Measurements from ENCODE around the gene OR5C1.
"Not testable (repeated sequence)": the region's sequence is repeated elsewhere in the genome, so short reads cannot be mapped to it uniquely, and the experiment has no call there.

The OR5C1 gene

GRCh38 chr9:122788831-122789230 is at the start of gene OR5C1:
Gene OR5C1 (plus strand): TSS chr9:122788933. CDS start chr9:122788933, 0 bp downstream.
- no peak for DNase-seq

GRCh38 chr9:122742003-122742402 is 46.7 kb upstream of the OR5C1 start, which contains the start of gene OR1L6:
Gene OR1L6 (plus strand): TSS chr9:122742303. CDS start chr9:122749848, 7,545 bp downstream.
- no peak for DNase-seq

DNA sequence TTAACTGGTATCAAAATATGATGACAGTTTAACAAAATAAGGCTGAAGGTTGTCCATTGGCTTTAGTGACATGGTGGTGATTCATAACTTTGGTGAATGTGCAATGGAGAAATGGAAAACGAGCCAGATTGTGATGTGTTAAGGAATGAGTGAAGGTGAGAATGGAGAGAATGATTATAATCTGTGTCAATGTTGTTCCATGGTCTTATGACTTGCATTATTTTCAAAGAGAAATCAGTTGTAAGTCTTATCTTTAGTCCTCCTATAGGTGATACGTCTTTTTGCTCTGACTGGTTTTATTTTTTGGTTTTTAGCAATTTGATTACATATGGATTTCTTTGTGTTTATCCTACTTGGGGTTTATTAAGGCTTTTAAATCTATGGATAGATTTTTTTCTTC is 33.9 kb upstream of the OR5C1 start:
- no peak for DNase-seq

- DNase-seq, result no peak
These were observed 20.9 kb upstream of the OR5C1 start for GRCh38 chr9:122767817-122768216.

GRCh38 chr9:122777052-122777451 is 11.7 kb upstream of the OR5C1 start:
- DNase-seq, result no peak

- no peak for DNase-seq
These were observed 10.7 kb upstream of the OR5C1 start for GRCh38 chr9:122777935-122778627.

- DNase-seq, result no peak
These were observed 9.6 kb upstream of the OR5C1 start for GRCh38 chr9:122779181-122779580.

- DNase-seq, result no peak
These were observed 8.7 kb upstream of the OR5C1 start for GRCh38 chr9:122780026-122780425.

DNA sequence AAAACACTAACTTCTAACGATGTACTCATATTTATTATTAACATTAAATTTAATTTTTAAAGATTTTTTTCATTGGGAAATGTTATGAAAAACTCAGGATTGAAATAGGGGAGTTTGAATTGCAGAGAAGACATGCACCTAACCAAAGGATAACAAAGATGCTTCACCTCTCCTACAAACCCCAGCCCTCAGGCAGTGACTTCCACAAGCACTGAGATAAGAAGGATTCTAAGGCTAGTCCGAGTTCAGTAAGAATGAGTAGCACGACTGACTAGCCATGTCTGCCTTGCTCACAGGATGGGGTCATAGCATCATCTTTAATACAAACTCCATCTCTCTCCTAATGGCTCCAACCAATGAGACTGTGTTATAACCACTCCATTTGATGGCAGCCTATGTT is 7.1 kb upstream of the OR5C1 start:
- DNase-seq, result no peak

- no peak for DNase-seq
These were observed 3.5 kb upstream of the OR5C1 start for GRCh38 chr9:122785269-122785668.

DNA sequence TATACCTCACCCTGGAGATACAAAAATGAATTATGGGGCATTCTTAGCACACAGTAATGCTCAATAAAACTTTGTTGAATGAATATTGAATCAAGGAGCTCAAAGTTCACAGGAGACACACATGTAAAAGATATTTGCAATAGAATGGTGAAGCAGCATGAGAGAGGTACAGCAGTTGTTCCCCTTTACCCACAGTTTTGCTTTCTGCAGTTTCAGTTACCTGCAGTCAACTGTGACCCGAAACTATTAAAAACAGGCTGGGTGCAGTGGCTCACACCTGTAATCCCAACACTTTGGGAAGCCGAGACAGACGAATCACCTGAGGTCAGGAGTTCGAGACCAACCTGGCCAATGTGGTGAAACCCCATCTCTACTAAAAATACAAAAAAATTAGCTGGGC is 2.4 kb upstream of the OR5C1 start:
- DNase-seq, result no peak

DNA sequence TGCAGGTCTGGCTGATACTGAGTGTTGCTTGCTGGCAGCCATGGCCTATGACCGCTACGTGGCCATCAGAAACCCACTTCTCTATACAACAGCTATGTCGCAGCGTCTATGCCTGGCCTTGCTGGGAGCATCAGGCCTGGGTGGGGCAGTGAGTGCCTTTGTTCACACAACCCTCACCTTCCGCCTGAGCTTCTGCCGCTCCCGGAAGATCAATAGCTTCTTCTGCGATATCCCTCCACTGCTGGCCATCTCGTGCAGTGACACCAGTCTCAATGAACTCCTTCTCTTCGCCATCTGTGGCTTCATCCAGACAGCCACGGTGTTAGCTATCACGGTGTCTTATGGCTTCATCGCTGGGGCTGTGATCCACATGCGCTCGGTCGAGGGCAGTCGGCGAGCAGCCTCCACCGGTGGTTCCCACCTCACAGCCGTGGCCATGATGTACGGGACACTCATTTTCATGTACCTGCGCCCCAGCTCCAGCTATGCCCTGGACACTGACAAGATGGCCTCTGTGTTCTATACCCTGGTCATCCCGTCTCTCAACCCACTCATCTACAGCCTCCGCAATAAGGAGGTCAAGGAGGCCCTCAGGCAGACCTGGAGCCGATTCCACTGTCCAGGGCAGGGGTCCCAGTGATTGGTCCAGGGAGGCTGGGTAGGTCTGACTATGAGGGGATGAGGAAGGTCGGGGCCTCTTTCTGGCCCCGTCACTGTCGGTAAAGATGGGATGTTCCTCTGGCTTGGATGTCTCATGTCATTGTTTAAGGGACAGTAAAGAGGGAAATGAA is 718 bp downstream of the OR5C1 start:
- DNase-seq, result no peak

- DNase-seq, result no peak
These were observed 3.3 kb downstream of the OR5C1 start for GRCh38 chr9:122791872-122792669.

DNA sequence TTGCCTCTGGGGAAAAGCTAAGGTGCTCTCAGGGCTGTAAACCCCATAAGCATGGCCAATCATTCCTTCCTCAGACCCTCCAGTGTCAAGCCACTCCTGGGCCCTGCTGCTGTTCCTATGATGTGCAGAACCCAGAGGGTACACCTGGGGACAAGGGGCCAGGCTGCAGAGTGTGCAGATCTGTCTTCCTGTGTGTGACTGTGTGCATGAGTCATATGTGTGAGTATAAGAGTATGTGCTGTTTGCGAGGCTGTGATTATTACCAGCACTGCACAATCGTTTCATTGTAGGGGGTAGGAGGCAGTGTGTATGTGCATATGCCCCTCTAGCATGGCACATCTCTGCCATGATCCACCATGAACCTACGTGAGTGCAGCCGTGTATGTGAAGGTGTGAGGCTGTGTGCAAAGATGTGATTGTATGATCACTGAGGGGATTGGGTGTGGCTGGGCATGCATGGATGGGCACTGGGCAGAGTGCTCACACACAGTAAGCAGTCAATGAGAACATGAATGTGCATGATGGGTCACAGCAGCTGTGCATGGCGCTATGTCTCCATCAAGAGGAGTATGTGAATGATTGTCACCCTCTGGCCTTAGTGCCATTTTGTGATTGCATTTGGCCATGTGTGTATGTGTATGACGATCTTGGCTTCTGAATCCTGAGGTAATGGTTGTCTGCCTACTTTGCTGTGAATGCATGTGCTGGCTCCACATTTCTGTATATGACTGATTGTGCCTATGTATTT is 8.8 kb downstream of the OR5C1 start:
- no peak for DNase-seq

- no peak for DNase-seq
These were observed 11.6 kb downstream of the OR5C1 start, which contains the start of gene OR1K1 for GRCh38 chr9:122800066-122801060. Gene OR1K1 (plus strand): TSS chr9:122800123. CDS start chr9:122800123, 0 bp downstream.

DNA sequence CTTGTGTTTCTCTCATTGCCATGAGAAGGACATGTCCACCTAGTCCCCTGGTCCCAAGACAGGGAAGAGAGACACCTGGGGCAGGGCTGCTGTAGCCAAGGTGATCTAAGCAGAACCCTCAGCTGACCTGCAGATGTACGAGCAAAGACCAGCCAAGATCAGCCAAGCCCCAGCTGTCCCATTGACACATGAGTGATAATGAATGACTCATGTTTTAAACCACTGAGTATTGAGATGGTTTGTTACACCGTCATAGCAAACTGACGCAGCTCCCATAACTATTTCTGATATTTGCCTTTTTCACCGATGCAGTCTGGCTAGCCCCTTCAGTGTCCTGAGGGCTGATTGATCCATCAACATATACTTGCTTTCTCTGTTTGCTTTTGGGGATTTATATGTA is 17.9 kb downstream of the OR5C1 start:
- no peak for DNase-seq

GRCh38 chr9:122807271-122807900 is 18.7 kb downstream of the OR5C1 start:
- no peak for DNase-seq

- DNase-seq, result no peak
These were observed 19.4 kb downstream of the OR5C1 start for GRCh38 chr9:122808141-122808540.

DNA sequence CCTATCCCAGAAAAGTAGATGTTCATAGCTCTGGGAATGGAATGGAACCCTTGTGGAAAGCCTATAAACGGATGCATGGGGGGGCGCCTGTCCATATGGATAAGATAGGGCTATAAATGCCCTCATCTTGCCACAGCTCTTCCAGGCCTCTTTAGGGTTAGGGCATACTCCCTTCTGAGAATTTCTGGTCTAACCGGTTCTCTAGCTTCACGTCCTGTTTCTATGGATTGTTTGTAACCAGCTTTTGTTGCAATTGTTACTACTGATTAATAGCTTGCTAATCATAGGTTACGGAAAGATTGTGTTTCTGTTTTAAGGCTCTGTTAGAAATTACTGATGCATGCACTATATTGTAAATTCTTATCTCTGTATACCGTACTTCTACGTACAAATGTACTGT is 20.5 kb downstream of the OR5C1 start:
- DNase-seq, result not testable (repeated sequence)

DNA sequence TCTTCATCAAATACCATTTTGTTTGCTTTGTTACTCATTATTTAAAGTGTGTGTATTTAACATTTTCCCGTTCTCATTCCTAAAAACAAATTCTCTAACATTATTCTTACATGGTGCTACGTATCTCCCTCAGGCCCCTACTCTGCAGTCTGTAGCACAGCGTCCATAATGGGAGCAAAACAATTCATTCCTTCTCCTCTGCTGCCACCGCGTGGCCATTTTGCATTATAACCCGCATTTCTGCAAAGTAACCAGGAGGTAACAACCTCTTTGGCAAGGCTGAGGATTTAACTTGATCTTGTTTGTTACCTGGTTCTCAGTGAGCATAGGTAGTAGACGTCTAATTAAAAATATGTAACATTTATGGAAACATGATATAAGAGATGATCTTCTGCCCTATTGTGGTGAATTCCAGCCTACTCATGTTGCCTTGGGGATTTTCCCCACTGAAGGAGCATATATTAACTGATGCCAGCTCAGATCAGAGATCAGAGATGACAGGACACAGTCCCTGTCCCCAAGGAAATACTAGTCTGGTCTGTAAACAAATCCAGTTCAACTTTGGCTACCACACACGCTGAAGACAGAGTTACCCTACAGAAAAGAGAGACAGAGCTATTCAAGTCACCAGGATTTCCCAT is 21.7 kb downstream of the OR5C1 start:
- peak; percentile 60 for DNase-seq
